SH-SY5Y (cell line): ENCODE measurements around the gene IQCE.

ENCODE experiments used
- GATA2 ChIP-seq: IDR thresholded peaks from 2 replicates; pipeline ENCODE4 v1.6.1; 2011; ENCODE audit warnings: mild to moderate bottlenecking, low read depth, low read length
- GATA3 ChIP-seq: IDR thresholded peaks from 2 replicates; pipeline ENCODE4 v1.6.1; 2011; ENCODE audit warnings: low read depth, mild to moderate bottlenecking, low read length, moderate library complexity

- TF ChIP-seq GATA3 (no peak), GATA2 (no peak)
These were observed 38.5 kb downstream of the IQCE start for GRCh38 chr7:2597273-2597640.
